Activated CD8-positive, alpha-beta T cell treated with anti-CD3 and anti-CD28 coated beads, Interleukin-2, amount 10 ng/mL, durations not matched to agents 7 days and 5 days (primary cell): ENCODE data around the gene GOT2. TPM values are rescaled to one million over a fixed set of nuclear protein-coding genes. Genes with fewer than 3 reads are reported as not detected.
"Not testable (repeated sequence)": the region's sequence is repeated elsewhere in the genome, so short reads cannot be mapped to it uniquely, and the experiment has no call there.

Experiments used
- ATAC-seq: fragments of 150-1000 bp; cut with Tn5 transposase; one replicate; pipeline ENCODE4 v1.10.0; 2021; ENCODE audit warnings: moderate library complexity
- CTCF ChIA-PET: fragments of 350-600 bp; sonication (Branson Sonifier 250); formaldehyde crosslinking; loops from one replicate; lab custom pipeline; 2021; ENCODE audit warnings: antibody characterized with exemption; lab: Charles Lee
- POLR2A ChIA-PET: fragments of 350-600 bp; sonication (Branson Sonifier 250); formaldehyde crosslinking; loops from one replicate; lab custom pipeline; 2021; ENCODE audit warnings: antibody characterized with exemption; lab: Charles Lee
- DNase-seq: peaks from one replicate; pipeline ENCODE4 v3.0.0-alpha.2; 2020
- H3K27ac Mint-ChIP-seq: one replicate; pipeline ENCODE4 v1.8.0; 2021; ENCODE audit warnings: mild to moderate bottlenecking, mixed read lengths
- H3K27me3 Mint-ChIP-seq: one replicate; pipeline ENCODE4 v1.8.0; 2021; ENCODE audit warnings: low read depth, mixed read lengths
- H3K36me3 Mint-ChIP-seq: one replicate; pipeline ENCODE4 v1.8.0; 2021; ENCODE audit warnings: low read depth, mixed read lengths
- H3K4me1 Mint-ChIP-seq: one replicate; pipeline ENCODE4 v1.8.0; 2021; ENCODE audit warnings: low read depth, mixed read lengths
- H3K4me3 Mint-ChIP-seq: one replicate; pipeline ENCODE4 v1.8.0; 2021; ENCODE audit warnings: mild to moderate bottlenecking, mixed read lengths
- H3K9me3 Mint-ChIP-seq: one replicate; pipeline ENCODE4 v1.8.0; 2022; ENCODE audit warnings: mixed read lengths; ENCODE audit not compliant: insufficient read depth
- total RNA-seq, 2 experiments: library from RNA; stranded (reverse); gene quantifications; one replicate each; pipeline ENCODE4 v1.2.3, GENCODE V29; 2021

GOT2 gene
- total RNA-seq, 2 experiments from 2014 or later: 91.8 to 96.4 TPM

- DNase-seq (no peak), ATAC-seq (no peak)
- H3K9me3 Mint-ChIP-seq: no peaks in the 10 kb centered on the region
- H3K27me3 Mint-ChIP-seq: no peaks in the 10 kb centered on the region
- no peaks in the 10 kb centered on the region for H3K4me1 Mint-ChIP-seq
- H3K36me3 Mint-ChIP-seq: peaks cover 53% of the 10 kb centered on the region
- POLR2A ChIA-PET: interaction anchor here (1.7 kb wide), 1 partner anchor 29 kb away, joined by 5 read pairs; the partner anchor contains the start of gene SLC38A7
- CTCF ChIA-PET: interaction anchor here (1.9 kb wide), 1 partner anchor 42 kb away, joined by 6 read pairs; no protein-coding TSS in a partner anchor
- no peak overlapping the region for H3K27ac Mint-ChIP-seq
- H3K4me3 Mint-ChIP-seq: no peak overlapping the region
Measured at GRCh38 chr16:58713742-58714141, 20.4 kb downstream of the GOT2 start.

DNA sequence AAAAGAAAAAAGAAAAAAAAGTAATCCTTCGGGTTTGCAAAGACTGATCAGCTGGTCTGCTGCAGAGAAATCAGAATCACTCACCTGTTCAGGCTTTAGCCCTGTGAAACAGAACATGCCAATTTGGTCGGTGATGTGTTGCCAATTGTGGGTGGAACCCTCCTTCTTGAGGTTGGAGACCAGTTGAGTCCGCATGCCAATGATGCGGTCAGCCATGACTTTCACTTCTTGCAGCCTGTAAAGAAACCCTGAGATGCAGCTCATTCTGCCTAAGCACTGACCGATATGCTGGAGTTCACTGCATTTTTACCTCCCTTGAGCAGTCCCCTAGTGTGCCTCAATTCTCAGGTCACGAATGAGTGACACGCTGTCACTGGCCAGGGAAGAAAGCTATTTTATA is 24.8 kb downstream of the GOT2 start:
- ChIA-PET CTCF (no interaction called here), POLR2A (no interaction called here)
- Mint-ChIP-seq H3K27ac (no peak overlapping the region), H3K36me3 (peaks cover 54% of the 10 kb centered on the region), H3K4me1 (no peaks in the 10 kb centered on the region), H3K27me3 (no peaks in the 10 kb centered on the region), H3K9me3 (no peaks in the 10 kb centered on the region), H3K4me3 (no peak overlapping the region)
- DNase-seq (no peak), ATAC-seq (no peak)

DNA sequence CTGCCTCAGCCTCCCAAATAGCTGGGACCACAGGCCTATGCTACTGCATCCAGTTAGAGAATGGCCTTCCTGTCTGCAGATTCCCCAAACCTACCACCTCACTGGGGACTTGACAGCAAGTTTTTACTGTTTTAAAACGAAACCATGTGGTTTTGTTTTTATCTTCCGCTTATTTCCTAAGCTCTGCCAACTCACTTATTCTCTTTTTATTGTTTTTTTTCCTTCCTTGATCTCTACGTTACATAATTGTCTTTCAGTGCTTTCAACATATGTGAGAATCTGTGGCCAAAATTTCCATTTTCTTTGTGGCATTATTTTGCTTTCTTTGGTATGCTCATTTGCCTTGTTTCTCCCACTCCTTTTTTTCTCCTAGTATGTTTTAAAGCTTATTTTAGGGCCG is 35.0 kb downstream of the GOT2 start:
- peaks cover 4% of the 10 kb centered on the region for H3K27me3 Mint-ChIP-seq
- DNase-seq: no peak
- ChIA-PET CTCF (interaction anchor here (1.0 kb wide), 1 partner anchor 14 kb away, joined by 3 read pairs; no protein-coding TSS in a partner anchor), POLR2A (no interaction called here)
- H3K36me3 Mint-ChIP-seq: peaks cover 1% of the 10 kb centered on the region
- ATAC-seq: no peak
- H3K9me3 Mint-ChIP-seq: no peaks in the 10 kb centered on the region
- peaks cover 3% of the 10 kb centered on the region for H3K4me1 Mint-ChIP-seq
- no peak overlapping the region for H3K4me3 Mint-ChIP-seq
- no peak overlapping the region for H3K27ac Mint-ChIP-seq

DNA sequence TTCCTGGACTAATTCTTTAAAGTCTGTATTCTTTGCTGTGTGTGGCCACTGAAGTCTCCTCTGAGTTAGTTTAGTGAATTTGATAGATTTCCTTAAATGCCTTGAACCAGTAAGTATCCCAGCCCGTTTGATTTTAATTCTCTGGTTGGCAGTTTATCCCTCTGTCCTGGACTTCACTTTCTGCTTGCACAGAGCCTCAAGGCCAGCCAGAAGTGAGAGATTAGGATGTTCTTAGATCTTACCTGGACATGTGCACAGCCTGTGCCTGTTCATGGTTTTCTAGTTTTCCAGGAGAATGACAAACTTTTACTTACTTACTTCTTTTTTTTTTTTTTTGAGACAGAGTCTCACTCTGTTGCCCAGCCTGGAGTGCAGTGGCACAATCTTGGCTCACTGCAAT is 38.7 kb downstream of the GOT2 start:
- CTCF ChIA-PET: no interaction called here
- peaks cover 5% of the 10 kb centered on the region for H3K27me3 Mint-ChIP-seq
- no peak overlapping the region for H3K27ac Mint-ChIP-seq
- H3K4me1 Mint-ChIP-seq: peaks cover 3% of the 10 kb centered on the region
- POLR2A ChIA-PET: no interaction called here
- no peaks in the 10 kb centered on the region for H3K36me3 Mint-ChIP-seq
- H3K4me3 Mint-ChIP-seq: no peak overlapping the region
- DNase-seq (no peak), ATAC-seq (no peak)
- no peaks in the 10 kb centered on the region for H3K9me3 Mint-ChIP-seq

- no peak overlapping the region for H3K27ac Mint-ChIP-seq
- DNase-seq (no peak), ATAC-seq (no peak)
- H3K36me3 Mint-ChIP-seq: no peaks in the 10 kb centered on the region
- peaks cover 13% of the 10 kb centered on the region for H3K27me3 Mint-ChIP-seq
- ChIA-PET CTCF (no interaction called here), POLR2A (no interaction called here)
- no peaks in the 10 kb centered on the region for H3K4me1 Mint-ChIP-seq
- H3K4me3 Mint-ChIP-seq: no peak overlapping the region
- no peaks in the 10 kb centered on the region for H3K9me3 Mint-ChIP-seq
Measured at GRCh38 chr16:58692450-58692849, 41.7 kb downstream of the GOT2 start.

- H3K27me3 Mint-ChIP-seq, H3K27ac Mint-ChIP-seq, DNase-seq, H3K36me3 Mint-ChIP-seq, CTCF ChIA-PET, H3K4me3 Mint-ChIP-seq, H3K9me3 Mint-ChIP-seq, ATAC-seq, POLR2A ChIA-PET: not testable (repeated sequence)
- peaks cover 20% of the 10 kb centered on the region for H3K4me1 Mint-ChIP-seq
Measured at GRCh38 chr16:58686985-58687706, 47.0 kb downstream of the GOT2 start.

- peaks cover 7% of the 10 kb centered on the region for H3K27me3 Mint-ChIP-seq
- no peak overlapping the region for H3K27ac Mint-ChIP-seq
- peak overlapping the region; percentile 92 for H3K4me3 Mint-ChIP-seq
- ChIA-PET POLR2A (interaction anchor here (0.6 to 1.2 kb wide), 3 partner anchors 28 to 259 kb away, joined by 3 to 8 read pairs (median 5); no protein-coding TSS in a partner anchor), CTCF (interaction anchor here (0.8 to 2.7 kb wide), 2 partner anchors 44 to 71 kb away, joined by 3 to 16 read pairs; no protein-coding TSS in a partner anchor)
- no peak for ATAC-seq
- no peaks in the 10 kb centered on the region for H3K9me3 Mint-ChIP-seq
- no peak for DNase-seq
- peaks cover 20% of the 10 kb centered on the region for H3K4me1 Mint-ChIP-seq
- H3K36me3 Mint-ChIP-seq: no peaks in the 10 kb centered on the region
Measured at GRCh38 chr16:58685084-58685449, 49.0 kb downstream of the GOT2 start.

- H3K36me3 Mint-ChIP-seq: no peaks in the 10 kb centered on the region
- CTCF ChIA-PET: interaction anchor here (0.8 to 2.7 kb wide), 3 partner anchors 44 to 72 kb away, joined by 3 to 16 read pairs (median 3); no protein-coding TSS in a partner anchor
- no peaks in the 10 kb centered on the region for H3K9me3 Mint-ChIP-seq
- H3K4me1 Mint-ChIP-seq: peaks cover 20% of the 10 kb centered on the region
- POLR2A ChIA-PET: interaction anchor here (0.6 to 1.2 kb wide), 3 partner anchors 28 to 258 kb away, joined by 3 to 8 read pairs (median 5); no protein-coding TSS in a partner anchor
- H3K4me3 Mint-ChIP-seq: peak within 1 kb of the TSS; percentile 92
- H3K27ac Mint-ChIP-seq: peak within 1 kb of the TSS; percentile 83
- peak; percentile 97 for ATAC-seq
- peaks cover 3% of the 10 kb centered on the region for H3K27me3 Mint-ChIP-seq
- peak; percentile 81 for DNase-seq
Measured at GRCh38 chr16:58684354-58685083, 49.6 kb downstream of the GOT2 start, which contains the start of gene SLC38A7. Gene SLC38A7, minus strand, starts transcription at chr16:58684770. Its CDS starts 4,644 bp downstream, at chr16:58680126.

GRCh38 chr16:58684001-58684353 is 50.1 kb downstream of the GOT2 start:
- Mint-ChIP-seq H3K36me3 (no peaks in the 10 kb centered on the region), H3K27me3 (no peaks in the 10 kb centered on the region)
- CTCF ChIA-PET: interaction anchor here (1.3 to 2.7 kb wide), 2 partner anchors 48 to 72 kb away, joined by 3 to 16 read pairs; no protein-coding TSS in a partner anchor

GRCh38 chr16:58679763-58680162 is 54.4 kb downstream of the GOT2 start:
- H3K9me3 Mint-ChIP-seq: no peaks in the 10 kb centered on the region
- H3K27ac Mint-ChIP-seq: no peak overlapping the region
- POLR2A ChIA-PET: no interaction called here
- H3K36me3 Mint-ChIP-seq: peaks cover 5% of the 10 kb centered on the region
- DNase-seq (no peak), ATAC-seq (no peak)
- peaks cover 19% of the 10 kb centered on the region for H3K4me1 Mint-ChIP-seq
- H3K27me3 Mint-ChIP-seq: no peaks in the 10 kb centered on the region
- H3K4me3 Mint-ChIP-seq: no peak overlapping the region
- CTCF ChIA-PET: interaction anchor here (2.1 kb wide), 1 partner anchor 76 kb away, joined by 14 read pairs; no protein-coding TSS in a partner anchor

More at GRCh38 chr16:58684001-58684353, 50.1 kb downstream of the GOT2 start:
- Mint-ChIP-seq H3K9me3 (no peaks in the 10 kb centered on the region), H3K4me3 (peak overlapping the region; percentile 92), H3K4me1 (peaks cover 20% of the 10 kb centered on the region), H3K27ac (peak overlapping the region; percentile 83)
- POLR2A ChIA-PET: interaction anchor here (1.2 kb wide), 2 partner anchors 29 to 55 kb away, joined by 5 to 8 read pairs; no protein-coding TSS in a partner anchor
- ATAC-seq (no peak), DNase-seq (no peak)

DNA sequence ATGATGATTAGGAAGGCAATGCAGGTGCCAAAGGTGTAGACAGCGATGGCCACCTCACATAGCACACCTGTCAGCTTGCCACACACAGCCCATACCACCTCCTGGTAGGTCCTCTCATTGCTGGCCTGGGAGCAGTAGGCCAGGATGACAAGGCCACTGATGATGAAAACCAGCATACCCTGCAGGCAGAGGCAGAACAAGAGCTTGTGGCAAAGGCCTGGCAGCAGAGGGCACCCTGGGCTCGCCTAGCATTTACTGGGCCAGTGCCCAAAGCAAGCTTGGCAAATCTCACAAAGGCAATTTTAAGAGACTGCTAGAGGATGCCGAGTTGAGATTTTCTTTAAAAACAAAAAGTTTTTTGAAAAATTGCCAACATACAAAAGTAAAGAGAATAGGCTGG is 55.4 kb downstream of the GOT2 start:
- H3K4me1 Mint-ChIP-seq: peaks cover 9% of the 10 kb centered on the region
- ChIA-PET CTCF (interaction anchor here (2.1 kb wide), 1 partner anchor 77 kb away, joined by 14 read pairs; no protein-coding TSS in a partner anchor), POLR2A (no interaction called here)
- H3K4me3 Mint-ChIP-seq: no peak overlapping the region
- no peak overlapping the region for H3K27ac Mint-ChIP-seq
- H3K36me3 Mint-ChIP-seq: peaks cover 6% of the 10 kb centered on the region
- ATAC-seq (no peak), DNase-seq (no peak)
- H3K9me3 Mint-ChIP-seq: no peaks in the 10 kb centered on the region
- H3K27me3 Mint-ChIP-seq: no peaks in the 10 kb centered on the region
